Kidney epithelial cell (primary cell): ENCODE results near the gene QARS1. TPM values are rescaled to one million over a fixed set of nuclear protein-coding genes. Genes with fewer than 3 reads are reported as not detected.

Experiments used
- DNase-seq: peaks from one replicate; pipeline ENCODE4 v3.0.0-alpha.2; 2010; ENCODE audit warnings: low read depth
- H3K27me3 ChIP-seq: 2 replicates; pipeline ENCODE4 v1.6.0; 2011; ENCODE audit warnings: low read length; ENCODE audit not compliant: control insufficient read depth, insufficient read depth
- H3K36me3 ChIP-seq: 2 replicates; pipeline ENCODE4 v1.5.1; 2011; ENCODE audit warnings: low read length; ENCODE audit not compliant: control insufficient read depth, insufficient read depth
- H3K4me3 ChIP-seq: 2 replicates; pipeline ENCODE4 v1.5.1; 2011; ENCODE audit warnings: low read depth, mild to moderate bottlenecking, control low read depth, low read length
- CTCF ChIP-seq: IDR thresholded peaks from 2 replicates; pipeline ENCODE4 v1.5.1; 2011; ENCODE audit warnings: mild to moderate bottlenecking, moderate library complexity, low read length, control low read depth, inconsistent platforms; ENCODE audit not compliant: insufficient read depth, poor library complexity, severe bottlenecking
- total RNA-seq: library from RNA; depleted of rRNA; stranded (reverse); fragments of >200 nt; gene quantifications from 2 replicates; pipeline ENCODE4 v1.2.3, GENCODE V29; 2015

Gene QARS1
- total RNA-seq, 1 donor from 2014 or later = 320 TPM

- peak overlapping the region; percentile 54 for H3K4me3 ChIP-seq
- no peaks in the 10 kb centered on the region for H3K36me3 ChIP-seq
- DNase-seq = peak; percentile 28
- no peak for TF ChIP-seq CTCF
- no peaks in the 10 kb centered on the region for H3K27me3 ChIP-seq
These were observed 11.4 kb downstream of the QARS1 start for GRCh38 chr3:49092938-49093852.

DNA sequence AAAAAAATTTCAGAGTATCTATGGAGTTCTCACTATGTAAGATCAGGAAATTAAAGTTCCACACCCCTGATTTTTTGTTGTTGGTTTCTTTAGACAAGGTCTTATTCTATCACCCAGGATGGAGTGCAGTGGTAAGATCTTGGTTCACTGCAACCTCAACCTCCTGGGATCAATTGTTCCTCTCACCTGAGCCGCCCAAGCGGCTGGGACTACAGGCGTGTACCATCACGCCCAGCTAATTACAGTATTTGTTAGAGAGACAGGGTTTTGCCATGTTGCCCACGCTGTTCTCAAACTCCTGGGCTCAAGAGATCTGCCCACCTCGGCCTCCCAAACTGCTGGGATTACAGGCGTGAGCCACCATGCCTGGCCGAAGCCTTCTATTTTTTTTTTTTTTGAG lies 23.1 kb downstream of the QARS1 start:
- H3K27me3 ChIP-seq = no peaks in the 10 kb centered on the region
- TF ChIP-seq CTCF = no peak
- H3K4me3 ChIP-seq = no peak overlapping the region
- no peak for DNase-seq
- H3K36me3 ChIP-seq = peaks cover 1% of the 10 kb centered on the region

DNA sequence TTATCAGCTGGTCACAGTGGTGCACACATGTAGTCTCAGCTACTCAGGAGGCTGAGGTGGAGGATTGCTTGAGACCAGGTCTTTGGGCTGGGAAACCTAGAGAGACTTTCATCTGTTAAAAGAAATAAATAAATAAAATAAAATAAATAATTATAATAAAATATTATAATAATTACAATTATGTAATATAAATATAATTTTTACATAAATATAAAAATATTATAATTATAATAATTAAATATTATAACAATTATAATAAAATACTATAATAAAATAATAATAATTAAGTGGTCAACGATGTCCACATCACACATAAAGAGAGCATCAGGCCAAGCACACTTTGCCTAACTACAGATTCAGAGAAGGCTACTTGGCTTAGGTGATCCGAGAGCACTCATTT lies 25.3 kb downstream of the QARS1 start:
- no peak for DNase-seq
- H3K36me3 ChIP-seq = peaks cover 1% of the 10 kb centered on the region
- H3K4me3 ChIP-seq = no peak overlapping the region
- H3K27me3 ChIP-seq = no peaks in the 10 kb centered on the region
- no peak for TF ChIP-seq CTCF

- no peak overlapping the region for H3K4me3 ChIP-seq
- H3K36me3 ChIP-seq = peaks cover 3% of the 10 kb centered on the region
- H3K27me3 ChIP-seq = no peaks in the 10 kb centered on the region
- no peak for TF ChIP-seq CTCF
- DNase-seq = no peak
These were observed 27.9 kb downstream of the QARS1 start for GRCh38 chr3:49076646-49077045.

DNA sequence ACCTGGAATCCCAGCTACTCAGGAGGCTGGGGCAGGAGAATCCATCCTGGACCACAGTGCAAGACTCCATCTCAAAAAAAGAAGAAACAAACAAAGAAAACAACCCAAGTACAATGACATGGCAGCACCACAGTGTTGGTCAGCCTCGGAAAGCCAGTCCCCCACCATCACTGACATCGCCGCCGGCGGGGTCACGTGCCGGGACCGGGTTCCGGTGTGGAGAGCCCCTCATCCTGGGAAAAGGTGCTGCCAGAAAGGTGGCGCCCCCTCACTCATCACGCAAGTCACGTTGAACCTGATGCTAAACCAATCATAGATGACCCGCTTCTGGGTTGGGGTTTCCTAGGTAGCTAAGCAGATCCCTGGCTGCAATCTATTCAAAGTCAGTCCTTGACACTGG lies 28.4 kb downstream of the QARS1 start:
- DNase-seq = no peak
- Histone ChIP-seq H3K27me3 (no peaks in the 10 kb centered on the region), H3K36me3 (peaks cover 3% of the 10 kb centered on the region), H3K4me3 (no peak overlapping the region)
- TF ChIP-seq CTCF = no peak

DNA sequence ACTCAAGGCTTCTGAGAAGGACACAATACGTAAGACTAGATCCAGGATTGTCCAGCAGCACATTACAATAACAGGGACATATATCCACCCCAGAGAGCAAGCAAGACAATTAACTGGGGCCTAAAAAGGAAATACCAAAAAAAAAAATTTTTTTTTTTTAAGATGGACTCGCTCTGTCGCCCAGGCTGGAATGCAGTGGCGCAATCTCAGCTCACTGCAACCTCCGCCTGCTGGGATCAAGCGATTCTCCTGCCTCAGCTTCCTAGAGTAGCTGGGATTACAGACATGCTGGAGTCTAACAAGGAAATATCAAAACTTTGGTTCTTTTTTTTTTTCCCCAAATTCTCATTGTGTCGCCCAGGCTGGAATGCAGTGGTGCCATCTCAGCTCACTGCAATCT lies 46.5 kb downstream of the QARS1 start:
- H3K27me3 ChIP-seq = no peaks in the 10 kb centered on the region
- no peak for DNase-seq
- no peak overlapping the region for H3K4me3 ChIP-seq
- H3K36me3 ChIP-seq = peaks cover 5% of the 10 kb centered on the region
- TF ChIP-seq CTCF = no peak
